Kidney (tissue), 14 donors: ENCODE measurements around the gene PPARG. TPM values are rescaled to one million over a fixed set of nuclear protein-coding genes. Genes with fewer than 3 reads are reported as not detected.

Experiments
- DNase-seq, 5 donors: peaks; one replicate each; pipeline ENCODE4 v3.0.0-alpha.2; 2013 to 2020
- FAIRE-seq: peaks from 2 replicates; lab custom pipeline; 2012; peaks lifted over from hg19 to GRCh38; lab: Jason Lieb, UNC
- H3K27ac ChIP-seq, 2 donors: one replicate each; pipeline ENCODE4 v1.7.0; 2013; ENCODE audit warnings: low read depth in 2 of 2, low read length in 2 of 2, inconsistent platforms in 1 of 2
- H3K27me3 ChIP-seq: one replicate; pipeline ENCODE4 v1.7.1; 2013; ENCODE audit warnings: low read length, inconsistent platforms; ENCODE audit not compliant: control insufficient read depth, insufficient read depth
- H3K36me3 ChIP-seq, 3 donors: one replicate each; pipeline versions ENCODE4 v1.7.0 to v1.7.1; 2013; ENCODE audit warnings: low read length in 3 of 3, control low read depth in 1 of 3, inconsistent platforms in 1 of 3; ENCODE audit not compliant: insufficient read depth in 3 of 3, control insufficient read depth in 2 of 3
- H3K4me1 ChIP-seq, 3 donors: one replicate each; pipeline versions ENCODE4 v1.7.0 to v1.7.1; 2013; ENCODE audit warnings: low read length in 3 of 3, inconsistent platforms in 1 of 3, low read depth in 1 of 3; ENCODE audit not compliant: control insufficient read depth in 2 of 3, insufficient read depth in 2 of 3
- H3K4me3 ChIP-seq, 3 donors: one replicate each; pipeline versions ENCODE4 v1.7.0 to v1.8.1; 2013; ENCODE audit warnings: low read length in 3 of 3, control low read depth in 1 of 3, inconsistent platforms in 1 of 3
- H3K9ac ChIP-seq, 3 donors: one replicate each; pipeline versions ENCODE4 v1.7.0 to v1.7.1; 2013; ENCODE audit warnings: low read length in 3 of 3, control low read depth in 1 of 3, inconsistent platforms in 1 of 3
- H3K9me3 ChIP-seq, 3 donors: one replicate each; pipeline versions ENCODE4 v1.7.0 to v1.7.1; 2013; ENCODE audit warnings: low read length in 3 of 3, control low read depth in 1 of 3, inconsistent platforms in 1 of 3; ENCODE audit not compliant: control insufficient read depth in 2 of 3, insufficient read depth in 1 of 3
- intact Hi-C: fragments of 100-400 bp; cut with DNase I; formaldehyde crosslinking; loops from one replicate; pipeline ENCODE4 v1.11.1; 2022
- polyA plus RNA-seq: library from polyadenylated mRNA; stranded (reverse); fragments of 350-450 nt; fragmentation: Illumina TruSeq; extraction: RNeasy Lipid Tissue Mini Kit (QIAGEN cat#74804); gene quantifications from one replicate; pipeline ENCODE4 v1.2.3, GENCODE V29; 2014; ENCODE audit warnings: low read depth, low replicate concordance; ENCODE audit not compliant: insufficient read depth
- total RNA-seq: library from RNA; stranded (reverse); fragmentation: NEBNext Ultra II Directional; extraction: Animal tissue kit (Norgen Biotek cat#: 25700); gene quantifications from one replicate; pipeline ENCODE4 v1.2.1, GENCODE V29; 2021
- TF ChIP-seq, protein P1 (sequence below): IDR thresholded peaks from 3 replicates; pipeline ENCODE4 v1.5.1; 2012; ENCODE audit warnings: mild to moderate bottlenecking, moderate library complexity, borderline replicate concordance; ENCODE audit not compliant: insufficient read depth; ENCODE audit errors: extremely low read depth
- donor health status: control.
- donor health status: control.
- donor health status: control.
- donor health status: control.
- donor health status: control.
- donor health status: DM: yes; HTN: yes; CAD: no.
- donor health status: Normal renal cell carcinoma (clear cell type).

PPARG gene
- total and polyA plus RNA-seq, 2 donors from 2014 or later = 19.0 to 19.2 TPM

DNA sequence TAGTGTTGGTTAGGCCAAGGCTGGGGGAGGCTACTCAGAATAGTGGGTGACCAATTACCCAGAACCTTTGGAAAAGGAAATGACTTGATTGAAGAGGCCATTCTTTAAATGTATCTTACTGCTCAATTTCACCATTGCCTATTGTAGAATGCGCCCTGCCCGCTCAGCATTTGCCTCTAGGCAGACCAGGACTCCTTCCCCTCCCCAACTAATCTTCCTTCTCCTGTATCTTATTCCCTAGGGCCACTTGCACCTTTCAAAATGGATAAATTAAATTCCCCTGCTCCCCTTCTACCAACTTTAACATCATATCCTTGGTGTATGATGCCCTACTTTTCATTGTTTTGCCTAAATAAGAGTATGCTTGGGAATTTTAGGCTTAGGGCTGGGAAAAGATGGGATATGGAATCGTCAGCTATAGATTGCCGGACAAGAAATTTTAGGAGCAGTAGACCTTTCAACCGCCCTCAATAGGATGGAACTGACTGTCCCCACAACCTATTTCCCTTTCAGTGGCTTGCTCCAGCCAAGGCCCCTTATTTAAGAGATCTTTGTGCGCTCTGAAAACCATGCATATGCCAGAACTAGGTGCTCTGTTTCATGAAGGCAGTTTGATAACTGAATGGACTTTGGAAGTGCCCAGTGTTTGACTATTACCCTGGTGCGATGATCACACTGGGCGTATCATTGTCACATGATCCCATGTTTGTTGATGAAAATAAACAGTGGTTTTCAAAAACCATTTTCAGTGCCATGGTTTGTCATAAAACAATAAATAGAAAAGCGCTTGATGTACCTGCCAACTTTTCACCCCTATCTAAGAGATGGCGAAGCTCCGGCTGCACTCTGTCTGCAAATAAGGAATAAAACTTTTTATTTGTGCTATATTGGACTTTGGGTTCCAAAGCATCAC is 121.1 kb downstream of the PPARG start:
- Histone ChIP-seq H3K4me1 (peaks cover 0 to 11% (median 0%) of the 10 kb centered on the region in 3 donors), H3K9ac (no peak overlapping the region), H3K36me3 (no peaks in the 10 kb centered on the region), H3K4me3 (no peak overlapping the region), H3K9me3 (peaks cover 0 to 4% (median 0%) of the 10 kb centered on the region in 3 donors), H3K27me3 (no peaks in the 10 kb centered on the region), H3K27ac (no peak overlapping the region)
- DNase-seq (no peak), FAIRE-seq (no peak)
- TF ChIP-seq, protein P1, sequence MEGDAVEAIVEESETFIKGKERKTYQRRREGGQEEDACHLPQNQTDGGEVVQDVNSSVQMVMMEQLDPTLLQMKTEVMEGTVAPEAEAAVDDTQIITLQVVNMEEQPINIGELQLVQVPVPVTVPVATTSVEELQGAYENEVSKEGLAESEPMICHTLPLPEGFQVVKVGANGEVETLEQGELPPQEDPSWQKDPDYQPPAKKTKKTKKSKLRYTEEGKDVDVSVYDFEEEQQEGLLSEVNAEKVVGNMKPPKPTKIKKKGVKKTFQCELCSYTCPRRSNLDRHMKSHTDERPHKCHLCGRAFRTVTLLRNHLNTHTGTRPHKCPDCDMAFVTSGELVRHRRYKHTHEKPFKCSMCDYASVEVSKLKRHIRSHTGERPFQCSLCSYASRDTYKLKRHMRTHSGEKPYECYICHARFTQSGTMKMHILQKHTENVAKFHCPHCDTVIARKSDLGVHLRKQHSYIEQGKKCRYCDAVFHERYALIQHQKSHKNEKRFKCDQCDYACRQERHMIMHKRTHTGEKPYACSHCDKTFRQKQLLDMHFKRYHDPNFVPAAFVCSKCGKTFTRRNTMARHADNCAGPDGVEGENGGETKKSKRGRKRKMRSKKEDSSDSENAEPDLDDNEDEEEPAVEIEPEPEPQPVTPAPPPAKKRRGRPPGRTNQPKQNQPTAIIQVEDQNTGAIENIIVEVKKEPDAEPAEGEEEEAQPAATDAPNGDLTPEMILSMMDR = no peak
- intact Hi-C loops = no loop called here

DNA sequence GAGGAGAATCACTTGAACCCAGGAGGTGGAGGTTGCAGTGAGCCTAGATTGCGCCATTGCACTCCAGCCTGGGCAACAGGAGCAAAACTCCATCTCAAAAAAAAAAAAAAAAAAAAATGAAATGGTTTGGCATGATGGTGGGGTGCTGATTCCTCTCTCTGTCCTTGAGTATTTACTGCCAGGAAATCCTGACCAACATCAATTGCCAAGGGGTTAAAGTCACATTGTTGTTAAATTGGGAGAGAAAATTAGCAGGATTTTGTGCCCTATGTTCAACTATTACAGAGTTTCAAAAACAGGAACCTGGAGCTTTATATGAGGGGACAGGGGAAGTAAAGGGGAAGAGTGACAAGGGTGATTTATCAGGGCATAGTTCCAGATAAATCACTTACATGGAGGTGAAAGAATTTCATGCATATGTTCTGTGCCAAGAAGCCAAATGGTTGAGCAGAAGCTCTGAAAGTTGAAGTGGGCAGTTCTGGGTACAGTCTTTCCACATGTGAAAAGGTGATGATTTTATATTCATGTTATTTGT is 124.9 kb downstream of the PPARG start:
- no peak for FAIRE-seq

DNA sequence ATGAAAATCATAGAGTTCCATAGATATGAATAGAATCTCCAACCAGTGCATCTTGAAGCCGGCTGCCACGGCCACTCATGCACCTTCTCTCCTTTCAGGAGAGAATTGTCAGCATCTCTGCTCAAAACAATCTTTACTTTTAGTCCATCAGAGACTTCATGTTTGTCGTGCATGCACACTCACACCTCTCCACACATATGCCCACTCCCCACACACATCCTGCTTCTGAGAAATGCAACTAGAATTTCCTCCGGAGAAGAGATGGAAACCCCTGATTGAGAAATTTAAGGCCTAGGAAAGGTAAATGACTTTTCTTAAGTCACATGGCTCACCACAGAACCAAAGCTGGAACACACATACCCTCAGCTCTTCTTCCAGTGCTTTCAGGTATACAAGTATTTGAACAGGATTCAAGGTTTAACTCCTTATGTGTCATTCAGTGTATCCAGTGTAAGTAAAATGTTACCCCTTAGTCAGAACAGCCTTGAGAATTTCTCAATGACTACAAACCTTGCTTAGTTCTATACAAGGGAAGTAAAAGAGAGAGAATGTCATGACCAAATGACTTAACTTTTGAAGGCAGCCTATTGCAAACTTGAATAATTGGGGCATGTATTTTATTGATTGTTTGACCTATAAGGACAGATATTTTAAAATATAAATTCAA is 126.3 kb downstream of the PPARG start:
- intact Hi-C loops = no loop called here
- no peak overlapping the region for H3K9ac ChIP-seq
- H3K27me3 ChIP-seq = no peaks in the 10 kb centered on the region
- FAIRE-seq = no peak
- TF ChIP-seq, protein P1 = no peak
- H3K36me3 ChIP-seq = no peaks in the 10 kb centered on the region
- no peak overlapping the region for H3K4me3 ChIP-seq
- DNase-seq = no peak
- no peaks in the 10 kb centered on the region for H3K4me1 ChIP-seq
- H3K27ac ChIP-seq = no peak overlapping the region
- H3K9me3 ChIP-seq = no peaks in the 10 kb centered on the region

More for the DNA sequence above, 124.9 kb downstream of the PPARG start:
- Histone ChIP-seq H3K9ac (no peak overlapping the region), H3K4me3 (no peak overlapping the region), H3K27me3 (no peaks in the 10 kb centered on the region), H3K9me3 (no peaks in the 10 kb centered on the region), H3K36me3 (no peaks in the 10 kb centered on the region), H3K27ac (no peak overlapping the region), H3K4me1 (no peaks in the 10 kb centered on the region)
- intact Hi-C loops = no loop called here
- DNase-seq = no peak
- TF ChIP-seq, protein P1 = no peak
